IPS-18a (cell line): ENCODE results near the gene ADCY2.

Experiments
- H3K27ac ChIP-seq: one replicate; pipeline ENCODE4 v1.5.1; 2013; ENCODE audit warnings: low read length
- H3K27me3 ChIP-seq: one replicate; pipeline ENCODE4 v1.6.1; 2013; ENCODE audit warnings: mild to moderate bottlenecking, low read length; ENCODE audit not compliant: control insufficient read depth, insufficient read depth
- H3K36me3 ChIP-seq: one replicate; pipeline ENCODE4 v1.6.1; 2013; ENCODE audit warnings: low read depth, low read length; ENCODE audit not compliant: control insufficient read depth
- H3K4me1 ChIP-seq: one replicate; pipeline ENCODE4 v1.6.1; 2013; ENCODE audit warnings: low read depth, low read length; ENCODE audit not compliant: control insufficient read depth
- H3K4me3 ChIP-seq: one replicate; pipeline ENCODE4 v1.5.1; 2013; ENCODE audit warnings: low read length
- H3K9ac ChIP-seq: one replicate; pipeline ENCODE4 v1.6.1; 2013; ENCODE audit warnings: mild to moderate bottlenecking, low read length, moderate library complexity
- H3K9me3 ChIP-seq: one replicate; pipeline ENCODE4 v1.6.1; 2013; ENCODE audit warnings: low read depth, low read length; ENCODE audit not compliant: control insufficient read depth

ADCY2 gene

GRCh38 chr5:7611518-7611917, 215.6 kb downstream of the ADCY2 start:
- Histone ChIP-seq H3K27me3 (no peaks in the 10 kb centered on the region), H3K27ac (no peak overlapping the region), H3K9me3 (no peaks in the 10 kb centered on the region), H3K9ac (no peak overlapping the region), H3K36me3 (no peaks in the 10 kb centered on the region), H3K4me3 (no peak overlapping the region), H3K4me1 (peaks cover 29% of the 10 kb centered on the region)

DNA sequence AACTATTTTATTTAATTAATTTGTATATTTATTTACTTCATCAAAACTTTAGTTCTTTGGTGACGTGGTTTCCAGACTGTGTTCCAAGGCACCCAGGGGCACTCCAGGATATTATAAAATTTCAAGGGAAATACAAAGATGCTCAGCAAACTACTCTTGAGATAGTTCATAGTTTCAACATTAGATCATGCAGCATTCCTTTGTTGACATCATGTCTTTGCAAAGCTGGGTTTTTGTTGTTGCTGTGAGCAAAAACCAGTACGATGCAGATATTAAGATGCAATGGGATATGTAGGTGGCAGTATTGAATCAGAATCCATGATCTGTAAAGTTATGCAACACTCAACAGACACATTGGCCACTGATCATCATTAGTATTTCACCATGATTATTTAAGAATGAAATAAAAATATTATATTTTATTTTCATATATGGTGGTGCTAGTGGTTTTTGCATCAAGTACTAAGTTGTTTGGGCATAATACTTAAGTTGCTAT, 219.7 kb downstream of the ADCY2 start:
- H3K4me3 ChIP-seq: no peak overlapping the region
- no peaks in the 10 kb centered on the region for H3K27me3 ChIP-seq
- H3K9ac ChIP-seq: no peak overlapping the region
- peaks cover 15% of the 10 kb centered on the region for H3K4me1 ChIP-seq
- no peaks in the 10 kb centered on the region for H3K9me3 ChIP-seq
- no peak overlapping the region for H3K27ac ChIP-seq
- no peaks in the 10 kb centered on the region for H3K36me3 ChIP-seq

- Histone ChIP-seq H3K27me3 (no peaks in the 10 kb centered on the region), H3K27ac (no peak overlapping the region), H3K9ac (no peak overlapping the region), H3K36me3 (no peaks in the 10 kb centered on the region), H3K4me3 (no peak overlapping the region), H3K4me1 (peaks cover 12% of the 10 kb centered on the region), H3K9me3 (no peaks in the 10 kb centered on the region)
Observed at GRCh38 chr5:7616897-7617296, 221.0 kb downstream of the ADCY2 start.

- Histone ChIP-seq H3K4me1 (no peaks in the 10 kb centered on the region), H3K9me3 (no peaks in the 10 kb centered on the region), H3K9ac (no peak overlapping the region), H3K36me3 (peaks cover 10% of the 10 kb centered on the region), H3K4me3 (no peak overlapping the region), H3K27me3 (no peaks in the 10 kb centered on the region), H3K27ac (no peak overlapping the region)
Observed at GRCh38 chr5:7622498-7622897, 226.6 kb downstream of the ADCY2 start.

DNA sequence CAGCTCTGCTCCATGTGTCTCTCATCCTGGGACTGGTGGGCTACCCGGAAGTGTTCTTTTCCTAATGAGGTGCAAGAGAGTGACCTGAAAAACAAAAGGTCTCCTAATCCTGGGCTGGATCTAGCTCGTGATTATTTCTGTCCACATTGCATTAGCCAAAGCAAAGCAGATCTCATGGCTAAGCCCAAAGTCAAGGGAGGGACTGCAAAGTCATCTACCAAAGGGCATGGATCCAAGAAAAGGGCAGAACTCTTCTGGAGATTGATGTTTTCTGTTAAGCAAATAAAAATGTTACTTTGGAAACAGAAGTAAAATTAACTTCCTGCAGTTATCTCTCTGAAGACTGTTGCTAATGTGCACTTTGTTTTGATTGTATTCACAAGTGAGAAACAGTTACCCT, 229.8 kb downstream of the ADCY2 start:
- Histone ChIP-seq H3K9me3 (no peaks in the 10 kb centered on the region), H3K27ac (no peak overlapping the region), H3K4me3 (no peak overlapping the region)

GRCh38 chr5:7628248-7628647, 232.3 kb downstream of the ADCY2 start:
- H3K36me3 ChIP-seq: peaks cover 10% of the 10 kb centered on the region
- no peak overlapping the region for H3K27ac ChIP-seq
- H3K9me3 ChIP-seq: no peaks in the 10 kb centered on the region
- no peaks in the 10 kb centered on the region for H3K27me3 ChIP-seq
- no peak overlapping the region for H3K4me3 ChIP-seq
- H3K9ac ChIP-seq: no peak overlapping the region
- no peaks in the 10 kb centered on the region for H3K4me1 ChIP-seq

More for the DNA sequence above, 229.8 kb downstream of the ADCY2 start:
- no peaks in the 10 kb centered on the region for H3K27me3 ChIP-seq
- peaks cover 10% of the 10 kb centered on the region for H3K36me3 ChIP-seq
- H3K9ac ChIP-seq: no peak overlapping the region
- H3K4me1 ChIP-seq: no peaks in the 10 kb centered on the region

GRCh38 chr5:7628820-7629219, 232.9 kb downstream of the ADCY2 start:
- Histone ChIP-seq H3K36me3 (peaks cover 10% of the 10 kb centered on the region), H3K9me3 (no peaks in the 10 kb centered on the region), H3K4me1 (no peaks in the 10 kb centered on the region), H3K27ac (no peak overlapping the region), H3K9ac (no peak overlapping the region), H3K27me3 (no peaks in the 10 kb centered on the region), H3K4me3 (no peak overlapping the region)

DNA sequence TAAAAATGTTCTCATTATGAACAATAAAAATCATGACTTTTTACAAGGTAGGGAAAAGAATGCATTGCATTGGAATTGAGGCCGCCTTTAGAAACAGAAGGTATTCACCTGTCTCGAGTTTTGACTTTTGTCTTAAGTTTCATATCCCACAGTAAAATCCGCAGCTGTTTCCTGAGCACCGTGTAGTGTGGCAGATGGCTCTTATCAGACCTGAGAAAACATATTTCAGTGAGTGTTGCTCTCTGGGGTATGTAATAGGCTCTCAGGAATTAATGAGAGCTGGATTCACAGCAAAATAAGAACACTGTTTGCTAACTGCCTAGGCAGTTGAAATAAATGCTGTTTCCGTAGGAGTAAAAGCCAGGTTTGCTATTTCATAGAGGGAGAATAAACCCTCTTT, 233.6 kb downstream of the ADCY2 start:
- Histone ChIP-seq H3K9ac (no peak overlapping the region), H3K4me1 (no peaks in the 10 kb centered on the region), H3K9me3 (no peaks in the 10 kb centered on the region), H3K36me3 (peaks cover 10% of the 10 kb centered on the region), H3K27me3 (no peaks in the 10 kb centered on the region), H3K27ac (no peak overlapping the region), H3K4me3 (no peak overlapping the region)

- Histone ChIP-seq H3K36me3 (no peaks in the 10 kb centered on the region), H3K9me3 (no peaks in the 10 kb centered on the region), H3K9ac (no peak overlapping the region), H3K27ac (no peak overlapping the region), H3K27me3 (no peaks in the 10 kb centered on the region), H3K4me1 (no peaks in the 10 kb centered on the region), H3K4me3 (no peak overlapping the region)
Observed at GRCh38 chr5:7634837-7635236, 238.9 kb downstream of the ADCY2 start.

DNA sequence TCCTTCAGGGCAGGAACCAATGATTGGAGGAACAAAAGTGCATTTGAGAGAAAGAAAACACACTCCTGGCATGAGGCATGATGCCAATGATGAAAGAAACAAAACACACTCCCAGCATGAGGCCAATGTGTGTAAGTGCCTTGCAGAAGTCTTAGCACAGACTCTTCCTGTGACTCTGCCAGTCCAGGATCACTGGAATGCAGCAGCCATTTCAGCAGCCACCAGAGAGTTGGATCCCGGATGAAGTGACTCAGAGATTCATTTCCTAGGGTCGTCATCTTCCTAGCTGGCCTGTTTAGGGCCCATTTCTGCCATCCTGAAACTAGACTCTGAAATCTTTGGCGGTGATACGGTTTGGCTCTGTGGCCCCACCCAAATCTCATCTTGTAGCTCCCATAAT, 242.5 kb downstream of the ADCY2 start:
- Histone ChIP-seq H3K36me3 (no peaks in the 10 kb centered on the region), H3K27ac (no peak overlapping the region), H3K9ac (no peak overlapping the region), H3K4me3 (no peak overlapping the region), H3K27me3 (no peaks in the 10 kb centered on the region), H3K4me1 (no peaks in the 10 kb centered on the region), H3K9me3 (no peaks in the 10 kb centered on the region)

DNA sequence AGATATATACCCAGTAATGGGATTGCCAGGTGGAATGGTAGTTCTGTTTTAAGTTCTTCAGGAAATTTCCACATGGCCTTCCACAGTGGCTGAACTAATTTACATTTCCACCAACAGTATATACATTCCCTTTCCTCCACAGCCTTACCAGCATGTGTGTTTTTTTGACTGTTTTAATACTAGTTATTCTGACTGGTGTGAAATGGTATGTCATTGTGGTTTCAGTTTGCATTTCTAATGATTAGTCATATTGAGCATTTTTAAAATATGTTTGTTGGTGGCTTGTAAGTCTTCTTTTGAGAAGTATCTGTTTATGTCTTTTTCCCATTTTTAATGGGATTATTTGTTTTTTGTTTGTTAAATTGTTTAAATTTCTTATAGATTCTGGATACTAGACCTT, 246.1 kb downstream of the ADCY2 start:
- H3K4me1 ChIP-seq: peaks cover 6% of the 10 kb centered on the region
- H3K9me3 ChIP-seq: no peaks in the 10 kb centered on the region
- H3K36me3 ChIP-seq: no peaks in the 10 kb centered on the region
- no peak overlapping the region for H3K4me3 ChIP-seq
- H3K27ac ChIP-seq: no peak overlapping the region
- H3K9ac ChIP-seq: no peak overlapping the region
- no peaks in the 10 kb centered on the region for H3K27me3 ChIP-seq

DNA sequence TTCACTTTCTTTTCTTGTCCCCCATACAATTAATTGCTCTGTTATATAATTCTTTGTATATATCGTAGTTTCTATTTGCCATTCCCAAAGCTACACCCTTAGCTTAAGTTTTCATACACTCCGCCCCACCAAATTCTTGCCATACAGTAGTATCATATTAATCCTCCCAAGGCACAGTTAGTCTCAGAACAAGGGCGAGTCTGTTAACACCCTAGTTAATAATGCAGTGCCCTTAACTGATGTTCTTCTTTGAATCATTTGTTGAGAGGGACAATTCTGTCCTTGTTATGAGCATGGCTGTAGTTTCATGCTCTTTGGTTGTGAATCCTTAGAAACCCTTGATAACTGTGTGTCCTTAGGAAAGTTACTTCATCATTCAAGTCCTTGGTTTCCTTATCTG, 248.8 kb downstream of the ADCY2 start:
- H3K4me3 ChIP-seq: no peak overlapping the region
- no peak overlapping the region for H3K27ac ChIP-seq
- no peaks in the 10 kb centered on the region for H3K36me3 ChIP-seq
- no peaks in the 10 kb centered on the region for H3K9me3 ChIP-seq
- no peak overlapping the region for H3K9ac ChIP-seq
- H3K4me1 ChIP-seq: peaks cover 6% of the 10 kb centered on the region
- no peaks in the 10 kb centered on the region for H3K27me3 ChIP-seq
